CD4-positive, alpha-beta T cell treated with Interleukin-17A for 1 hour (primary cell): ENCODE results near the gene MAGEB18.

Source experiments
- DNase-seq: peaks from one replicate; pipeline ENCODE4 v3.0.0-alpha.2; 2020

Gene MAGEB18

GRCh38 chrX:26138274-26138673, at the start of gene MAGEB18:
MAGEB18 (plus strand) TSS chrX:26138343; CDS start chrX:26138986, 643 bp downstream.
- DNase-seq = no peak

- no peak for DNase-seq
Observed at GRCh38 chrX:26100421-26100920, 37.7 kb upstream of the MAGEB18 start.

GRCh38 chrX:26109142-26109541, 29.0 kb upstream of the MAGEB18 start:
- no peak for DNase-seq

GRCh38 chrX:26146024-26146423, 7.9 kb downstream of the MAGEB18 start:
- DNase-seq = no peak

DNA sequence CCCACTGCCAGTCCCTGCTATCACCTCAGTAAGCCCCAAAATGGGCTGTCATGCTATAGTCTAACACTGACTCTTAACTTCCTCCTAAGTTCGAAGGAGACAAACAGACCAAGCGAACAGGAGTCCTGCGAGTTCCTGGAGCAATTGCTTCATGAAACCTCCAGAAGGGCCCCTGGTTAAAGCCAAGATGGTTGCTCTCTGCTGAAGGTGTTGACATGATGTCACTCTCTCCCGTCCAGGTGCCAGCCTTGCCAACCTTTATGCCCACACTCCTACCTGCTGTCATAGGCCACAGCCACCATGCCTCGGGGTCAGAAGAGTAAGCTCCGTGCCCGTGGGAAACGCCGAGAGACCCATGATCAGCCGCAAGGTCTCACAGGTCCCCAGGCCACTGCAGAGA, 22.2 kb downstream of the MAGEB18 start, which contains the start of gene MAGEB6B:
Gene MAGEB6B, plus strand, starts transcription at position 301 of the 400 bp plus-strand sequence. Its CDS starts 0 bp downstream, at position 301.
- no peak for DNase-seq
